Nephron progenitor cell (in vitro differentiated cells): ENCODE results near the gene MRPL16.
A peak's percentile ranks its signal among the peaks of the same experiment; 100 is the strongest.

Experiments used
- DNase-seq: peaks from one replicate; pipeline ENCODE4 v3.0.0; 2021
- H3K27ac Mint-ChIP-seq: 2 replicates; pipeline ENCODE4 v1.8.0; 2021; ENCODE audit warnings: mild to moderate bottlenecking, moderate library complexity, mixed read lengths
- H3K27me3 Mint-ChIP-seq: 2 replicates; pipeline ENCODE4 v1.8.0; 2021; ENCODE audit warnings: mild to moderate bottlenecking, low read depth, mixed read lengths; ENCODE audit not compliant: poor library complexity
- H3K36me3 Mint-ChIP-seq: 2 replicates; pipeline ENCODE4 v1.8.0; 2021; ENCODE audit warnings: low read depth, mixed read lengths
- H3K4me1 Mint-ChIP-seq: 2 replicates; pipeline ENCODE4 v1.8.0; 2021; ENCODE audit warnings: mixed read lengths
- H3K4me3 Mint-ChIP-seq: 2 replicates; pipeline ENCODE4 v1.8.0; 2021; ENCODE audit warnings: mild to moderate bottlenecking, moderate library complexity, mixed read lengths
- H3K9me3 Mint-ChIP-seq: 2 replicates; pipeline ENCODE4 v1.8.0; 2021; ENCODE audit warnings: mild to moderate bottlenecking, moderate library complexity, mixed read lengths
- TF ChIP-seq, protein P1 (sequence below): fragments of 200-600 bp; sonication (generic); IDR thresholded peaks from 2 replicates; pipeline ENCODE4 v1.5.0; 2021; ENCODE audit warnings: antibody characterized with exemption

MRPL16 gene

DNA sequence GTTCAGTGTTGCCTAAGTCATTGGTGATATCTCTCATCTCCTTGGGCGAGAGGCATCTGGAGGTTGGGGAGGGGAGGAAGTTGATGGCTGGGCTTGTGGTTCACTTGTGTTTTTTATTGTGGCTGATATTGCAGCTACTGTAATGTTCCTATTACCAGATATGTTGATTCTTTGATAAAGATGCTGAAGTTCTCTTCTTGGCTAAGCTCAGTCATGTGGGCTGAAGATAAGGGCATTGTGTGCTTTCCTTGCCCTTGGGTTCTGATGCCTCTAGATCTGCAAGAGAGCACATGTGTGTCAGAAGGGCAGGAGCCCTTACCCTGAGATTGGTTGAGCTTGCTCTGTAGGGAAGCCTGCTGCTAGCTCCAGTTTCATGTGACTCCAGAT lies 43.4 kb downstream of the MRPL16 start:
- Mint-ChIP-seq H3K27me3 (no peaks in the 10 kb centered on the region), H3K27ac (no peak overlapping the region), H3K9me3 (no peaks in the 10 kb centered on the region), H3K4me1 (peaks cover 14% of the 10 kb centered on the region), H3K4me3 (no peak overlapping the region), H3K36me3 (no peaks in the 10 kb centered on the region)
- TF ChIP-seq, protein P1, sequence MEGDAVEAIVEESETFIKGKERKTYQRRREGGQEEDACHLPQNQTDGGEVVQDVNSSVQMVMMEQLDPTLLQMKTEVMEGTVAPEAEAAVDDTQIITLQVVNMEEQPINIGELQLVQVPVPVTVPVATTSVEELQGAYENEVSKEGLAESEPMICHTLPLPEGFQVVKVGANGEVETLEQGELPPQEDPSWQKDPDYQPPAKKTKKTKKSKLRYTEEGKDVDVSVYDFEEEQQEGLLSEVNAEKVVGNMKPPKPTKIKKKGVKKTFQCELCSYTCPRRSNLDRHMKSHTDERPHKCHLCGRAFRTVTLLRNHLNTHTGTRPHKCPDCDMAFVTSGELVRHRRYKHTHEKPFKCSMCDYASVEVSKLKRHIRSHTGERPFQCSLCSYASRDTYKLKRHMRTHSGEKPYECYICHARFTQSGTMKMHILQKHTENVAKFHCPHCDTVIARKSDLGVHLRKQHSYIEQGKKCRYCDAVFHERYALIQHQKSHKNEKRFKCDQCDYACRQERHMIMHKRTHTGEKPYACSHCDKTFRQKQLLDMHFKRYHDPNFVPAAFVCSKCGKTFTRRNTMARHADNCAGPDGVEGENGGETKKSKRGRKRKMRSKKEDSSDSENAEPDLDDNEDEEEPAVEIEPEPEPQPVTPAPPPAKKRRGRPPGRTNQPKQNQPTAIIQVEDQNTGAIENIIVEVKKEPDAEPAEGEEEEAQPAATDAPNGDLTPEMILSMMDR: no peak
- DNase-seq: no peak

DNA sequence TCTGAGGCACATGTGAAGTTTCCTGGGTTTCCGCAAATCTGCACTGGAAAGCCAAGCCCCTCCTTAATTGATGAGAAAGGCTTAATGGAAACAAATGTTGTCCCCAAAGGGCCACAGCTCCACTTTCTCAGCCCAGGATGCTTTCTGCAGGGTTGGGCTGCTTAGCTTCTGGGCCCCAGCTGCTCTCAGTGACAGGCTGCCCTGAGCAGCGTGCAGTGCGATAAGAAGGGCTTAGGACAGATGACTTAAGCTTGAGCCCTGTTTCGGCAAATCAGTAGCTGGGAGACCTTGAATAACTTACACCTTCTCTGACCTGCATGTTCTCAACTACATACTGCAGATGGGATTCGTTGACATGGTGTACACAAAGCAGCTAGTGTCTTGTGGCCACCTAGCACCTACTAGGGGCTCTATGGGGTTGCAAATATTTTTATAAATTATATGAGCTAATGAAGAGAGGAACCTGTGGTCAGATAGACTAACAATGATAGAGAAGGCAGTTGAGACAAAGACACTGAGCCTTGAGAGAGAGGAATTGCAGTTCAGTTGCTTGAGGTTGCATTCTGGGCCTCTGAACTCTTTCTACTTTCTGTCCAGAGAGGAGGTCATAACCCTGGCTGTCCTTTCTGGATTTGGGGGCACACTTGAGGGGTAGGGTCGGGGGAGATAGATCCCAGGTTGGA lies 43.9 kb downstream of the MRPL16 start:
- DNase-seq: no peak
- Mint-ChIP-seq H3K4me3 (no peak overlapping the region), H3K36me3 (no peaks in the 10 kb centered on the region), H3K9me3 (no peaks in the 10 kb centered on the region), H3K27me3 (no peaks in the 10 kb centered on the region), H3K27ac (no peak overlapping the region), H3K4me1 (peaks cover 14% of the 10 kb centered on the region)
- TF ChIP-seq, protein P1: no peak

DNA sequence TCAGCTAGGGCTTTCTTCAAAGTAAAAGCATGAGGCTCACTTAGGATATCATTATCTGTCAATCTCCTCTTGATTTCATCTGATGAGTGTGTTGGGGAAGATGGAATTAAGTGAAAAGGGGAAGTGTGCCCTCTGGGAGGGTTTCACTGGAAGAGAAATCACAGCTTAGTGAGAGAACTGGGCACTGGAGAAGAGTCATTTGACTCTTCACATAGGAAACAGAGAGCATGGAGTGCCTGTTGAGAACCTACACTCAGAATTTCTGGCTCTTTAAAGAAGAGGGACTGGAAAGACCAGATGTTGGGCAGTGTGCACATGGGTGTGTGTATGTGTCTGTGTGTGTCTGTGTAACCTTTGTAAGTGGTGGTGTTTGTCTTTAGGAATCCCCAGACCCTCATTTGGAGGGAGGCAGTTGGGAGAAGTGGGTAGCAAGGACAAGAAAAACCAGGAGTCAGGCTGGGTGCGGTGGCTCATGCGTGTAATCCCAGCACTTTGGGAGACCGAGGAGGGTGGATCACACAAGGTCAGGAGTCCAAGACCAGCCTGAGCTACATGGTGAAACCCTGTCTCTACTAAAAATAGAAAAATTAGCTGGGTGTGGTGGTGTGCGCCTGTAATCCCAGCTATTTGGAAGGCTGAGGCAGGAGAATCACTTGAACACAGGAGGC lies 45.4 kb downstream of the MRPL16 start:
- DNase-seq: no peak
- Mint-ChIP-seq H3K27ac (peak overlapping the region; percentile 95), H3K27me3 (no peaks in the 10 kb centered on the region), H3K4me1 (peaks cover 11% of the 10 kb centered on the region), H3K4me3 (no peak overlapping the region), H3K36me3 (no peaks in the 10 kb centered on the region), H3K9me3 (no peaks in the 10 kb centered on the region)
- TF ChIP-seq, protein P1: no peak

DNA sequence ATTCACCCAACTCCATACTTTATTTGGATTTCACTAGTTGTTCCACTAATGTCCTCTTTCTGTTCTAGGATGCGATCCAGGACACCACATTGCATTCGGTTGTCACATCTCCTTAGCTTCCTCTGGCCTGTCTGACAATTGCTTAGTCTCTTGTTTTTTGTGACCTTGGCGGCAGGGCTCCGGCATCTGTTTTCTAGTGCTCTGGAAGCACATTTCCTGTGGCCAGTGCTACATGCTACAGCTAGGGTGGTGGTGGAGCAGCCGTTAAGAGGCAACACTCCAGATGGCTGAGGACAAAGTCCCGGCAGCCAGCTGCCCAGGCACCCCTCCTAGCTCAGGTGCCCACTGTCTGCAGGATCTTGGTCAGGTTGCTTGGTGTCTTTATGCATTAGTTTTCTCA lies 48.6 kb downstream of the MRPL16 start:
- DNase-seq: no peak
- H3K27me3 Mint-ChIP-seq: no peaks in the 10 kb centered on the region
- H3K4me3 Mint-ChIP-seq: no peak overlapping the region
- TF ChIP-seq, protein P1: no peak
- H3K36me3 Mint-ChIP-seq: no peaks in the 10 kb centered on the region
- H3K27ac Mint-ChIP-seq: no peak overlapping the region
- H3K4me1 Mint-ChIP-seq: peaks cover 32% of the 10 kb centered on the region
- H3K9me3 Mint-ChIP-seq: no peaks in the 10 kb centered on the region

DNA sequence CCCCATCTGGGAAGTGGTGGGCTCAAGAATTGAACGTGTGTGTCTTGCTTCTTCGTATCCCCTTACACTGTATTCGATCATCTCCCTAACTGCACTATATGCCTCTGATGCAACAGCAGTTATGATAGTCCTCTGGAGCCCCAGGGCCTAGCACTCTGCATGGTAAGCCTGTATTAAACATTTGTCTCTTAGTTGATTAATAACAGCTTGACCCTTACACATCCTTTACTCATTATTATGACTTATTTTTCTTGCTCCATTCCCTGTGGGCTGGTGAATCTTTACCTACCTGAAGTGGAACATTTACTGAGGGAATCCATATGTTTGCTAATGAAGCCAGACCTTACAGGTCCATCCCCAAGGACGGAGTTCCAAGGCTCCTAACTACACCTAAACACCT lies 49.8 kb downstream of the MRPL16 start:
- Mint-ChIP-seq H3K9me3 (no peaks in the 10 kb centered on the region), H3K4me1 (peaks cover 39% of the 10 kb centered on the region), H3K36me3 (no peaks in the 10 kb centered on the region), H3K4me3 (no peak overlapping the region), H3K27ac (no peak overlapping the region), H3K27me3 (no peaks in the 10 kb centered on the region)
- no peak for DNase-seq
- TF ChIP-seq, protein P1: no peak

DNA sequence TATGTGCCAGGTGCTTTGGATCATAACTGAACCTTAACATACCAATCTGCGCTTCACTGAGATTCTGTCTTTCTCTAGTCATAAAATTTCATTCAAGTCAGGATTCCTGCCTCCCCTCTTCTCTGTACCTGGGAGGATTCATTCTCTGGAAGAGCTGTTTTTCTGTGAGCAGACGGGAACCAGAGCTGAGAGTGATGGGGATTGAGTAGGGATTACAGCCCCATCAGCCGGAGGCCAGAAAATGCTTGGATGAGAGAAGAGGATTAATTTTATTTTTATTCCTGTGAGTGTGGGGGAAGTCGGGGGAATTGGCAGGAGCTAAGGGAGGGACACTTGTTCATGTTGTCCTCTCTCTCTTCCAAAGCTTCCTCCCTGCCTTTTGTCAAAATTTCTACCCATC lies 50.7 kb downstream of the MRPL16 start:
- TF ChIP-seq, protein P1: no peak
- DNase-seq: no peak
- Mint-ChIP-seq H3K27me3 (no peaks in the 10 kb centered on the region), H3K36me3 (no peaks in the 10 kb centered on the region), H3K4me3 (no peak overlapping the region), H3K9me3 (no peaks in the 10 kb centered on the region), H3K27ac (no peak overlapping the region), H3K4me1 (peaks cover 36% of the 10 kb centered on the region)
